GM12891 (cell line): ENCODE results near the gene EP300.

Experiments used
- DNase-seq: peaks from one replicate; pipeline ENCODE4 v3.0.0; 2011; ENCODE audit warnings: low spot score; ENCODE audit not compliant: insufficient read length
- FAIRE-seq: peaks from 2 replicates; lab custom pipeline; 2011; peaks lifted over from hg19 to GRCh38; lab: Jason Lieb, UNC
- PAX5 ChIP-seq: IDR thresholded peaks from 2 replicates; pipeline ENCODE4 v1.6.1; 2011; ENCODE audit warnings: low read length, moderate library complexity, mild to moderate bottlenecking; ENCODE audit not compliant: insufficient read depth, severe bottlenecking
- POLR2A ChIP-seq: IDR thresholded peaks from 2 replicates; pipeline ENCODE4 v1.6.1; 2011; ENCODE audit warnings: low read depth, low read length, control low read depth
- POLR2AphosphoS5 ChIP-seq: IDR thresholded peaks from 2 replicates; pipeline ENCODE4 v1.6.1; 2011; ENCODE audit warnings: low read depth, low read length, control low read depth
- POU2F2 ChIP-seq: IDR thresholded peaks from 2 replicates; pipeline ENCODE4 v1.6.1; 2011; ENCODE audit warnings: low read depth, mild to moderate bottlenecking, control low read depth, low read length, moderate library complexity
- SPI1 ChIP-seq: IDR thresholded peaks from 2 replicates; pipeline ENCODE4 v1.6.1; 2011; ENCODE audit warnings: low read depth, low read length, control low read depth
- TAF1 ChIP-seq: IDR thresholded peaks from 2 replicates; pipeline ENCODE4 v1.6.1; 2011; ENCODE audit warnings: low read depth, low read length, control low read depth

EP300 gene

GRCh38 chr22:41204066-41204465 is 111.7 kb downstream of the EP300 start:
- DNase-seq (no peak), FAIRE-seq (no peak)
- TF ChIP-seq POLR2AphosphoS5, result no peak
- TF ChIP-seq SPI1, result peak; percentile 36; the same call in 1 of the 2 replicates
- no peak for TF ChIP-seq PAX5
- TF ChIP-seq POLR2A, result no peak
- TF ChIP-seq POU2F2, result no peak

GRCh38 chr22:41204992-41205900 is 112.9 kb downstream of the EP300 start, which contains the start of gene L3MBTL2:
TSS of gene L3MBTL2 (plus strand) at chr22:41205312. CDS start at chr22:41205363, 51 bp downstream.
- TF ChIP-seq POU2F2 (no peak), TAF1 (peak; percentile 77), SPI1 (0 out of 2 replicates have a peak, but pooled peaks have one; percentile 12), POLR2A (peak; percentile 79), PAX5 (no peak), POLR2AphosphoS5 (peak; percentile 77)
- DNase-seq (peak; percentile 97), FAIRE-seq (peak; percentile 100)

- DNase-seq, result no peak
- no peak for FAIRE-seq
- TF ChIP-seq POLR2AphosphoS5, result no peak
- TF ChIP-seq SPI1, result no peak
Measured at GRCh38 chr22:41206719-41207118, 114.3 kb downstream of the EP300 start.

GRCh38 chr22:41215409-41215808 is 123.0 kb downstream of the EP300 start:
- no peak for TF ChIP-seq POU2F2
- DNase-seq, result no peak
- no peak for FAIRE-seq

- TF ChIP-seq PAX5 (no peak), POLR2A (no peak), SPI1 (no peak), POU2F2 (no peak)
- no peak for DNase-seq
- no peak for FAIRE-seq
Measured at GRCh38 chr22:41215926-41216325, 123.5 kb downstream of the EP300 start.

GRCh38 chr22:41216984-41217383 is 124.6 kb downstream of the EP300 start:
- no peak for FAIRE-seq
- TF ChIP-seq PAX5 (no peak), POLR2AphosphoS5 (no peak), TAF1 (no peak), POU2F2 (no peak), SPI1 (no peak), POLR2A (no peak)
- no peak for DNase-seq

GRCh38 chr22:41217553-41218157 is 125.3 kb downstream of the EP300 start:
- FAIRE-seq (peak; percentile 72), DNase-seq (peak; percentile 60)
- TF ChIP-seq POLR2AphosphoS5 (no peak), TAF1 (no peak), POLR2A (no peak), POU2F2 (no peak), PAX5 (no peak), SPI1 (peak; percentile 80)

GRCh38 chr22:41222846-41223507 is 130.6 kb downstream of the EP300 start:
- no peak for FAIRE-seq
- TF ChIP-seq POLR2AphosphoS5 (no peak), PAX5 (no peak), TAF1 (no peak), SPI1 (no peak)
- no peak for DNase-seq

- DNase-seq, result no peak
- TF ChIP-seq PAX5 (no peak), TAF1 (no peak), POLR2AphosphoS5 (no peak), POU2F2 (no peak), SPI1 (no peak), POLR2A (no peak)
- no peak for FAIRE-seq
Measured at GRCh38 chr22:41223535-41223934, 131.1 kb downstream of the EP300 start.
